ENCODE measurements around the gene P2RY13.

P2RY13 gene

DNA sequence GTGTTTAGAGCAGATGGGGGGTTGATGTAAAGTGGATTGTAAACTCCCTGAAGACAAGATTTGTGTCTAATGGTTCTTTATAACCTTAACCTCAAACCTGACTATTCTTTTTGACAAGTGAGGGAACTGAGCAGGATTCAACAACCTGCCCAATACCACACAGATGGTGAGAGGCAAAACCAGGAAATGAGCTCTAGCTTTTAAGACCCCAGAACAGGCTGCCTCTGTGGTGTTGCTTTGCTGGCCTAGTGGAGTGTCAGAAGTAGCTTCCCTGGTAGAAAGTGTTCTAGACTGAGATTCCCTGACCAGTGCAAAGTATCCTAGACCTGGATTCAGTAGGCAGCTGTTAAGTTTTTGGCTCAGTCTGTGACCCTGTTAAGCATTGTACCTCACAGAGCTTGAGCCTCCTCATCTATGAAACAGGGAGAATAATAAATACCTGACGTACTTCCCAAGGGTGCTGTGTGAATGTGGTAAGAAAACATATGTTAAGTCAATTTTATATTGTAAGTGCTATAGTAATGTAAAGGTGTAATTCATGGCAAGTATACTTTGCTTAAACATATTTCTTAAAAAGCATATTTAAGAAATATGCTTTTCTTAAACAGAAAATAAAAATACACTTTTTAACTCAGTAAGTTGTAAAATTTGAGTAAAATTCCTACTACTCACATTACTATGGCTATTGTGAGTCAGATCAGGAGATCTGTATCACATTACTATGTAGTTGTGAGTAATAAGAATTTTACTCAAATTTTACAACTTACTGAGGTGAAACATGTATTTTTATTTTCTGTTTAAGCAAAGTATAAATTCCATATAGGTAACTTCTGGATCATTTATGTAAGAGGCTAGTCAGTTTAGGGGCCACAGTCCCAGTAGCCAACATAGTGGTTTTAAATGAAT is 21.5 kb downstream of the P2RY13 start:
- peaks cover 41% of the 10 kb centered on the region for H3K4me1 ChIP-seq (ENCODE audit: control insufficient read depth, insufficient read depth, low read length)
- no peak overlapping the region for H3K27ac ChIP-seq (ENCODE audit: low read depth, low read length)
- H3K9me3 ChIP-seq (ENCODE audit: control insufficient read depth, insufficient read depth, low read depth, low read length): no peaks in the 10 kb centered on the region
- no peak overlapping the region for H3K4me3 ChIP-seq (ENCODE audit: low read depth, low read length)
- no peaks in the 10 kb centered on the region for H3K27me3 ChIP-seq (ENCODE audit: control insufficient read depth, insufficient read depth, low read length)
- no peak overlapping the region for H3K9ac ChIP-seq (ENCODE audit: low read length)
- no peaks in the 10 kb centered on the region for H3K36me3 ChIP-seq (ENCODE audit: control insufficient read depth, insufficient read depth, low read length)

DNA sequence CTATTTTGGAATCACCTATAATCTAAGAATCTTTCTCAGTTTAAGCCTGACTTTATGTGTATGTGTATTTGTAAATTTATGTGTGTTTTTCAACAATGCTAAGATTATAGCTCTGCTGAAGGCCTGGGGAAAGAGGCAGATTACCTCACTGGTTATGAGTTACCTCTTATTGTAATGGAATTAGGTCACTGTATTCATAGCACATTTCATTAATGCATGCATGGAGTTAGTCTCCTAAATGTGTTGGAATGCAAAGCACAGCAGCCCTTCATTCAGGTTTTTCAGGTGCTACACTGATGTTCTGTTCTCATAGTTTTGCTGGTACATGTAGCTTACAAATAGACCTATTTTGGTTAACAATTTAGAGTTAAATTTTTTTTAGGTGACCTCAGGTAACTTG is 22.2 kb downstream of the P2RY13 start:
- H3K4me1 ChIP-seq (ENCODE audit: control insufficient read depth, insufficient read depth, low read length): peaks cover 35% of the 10 kb centered on the region

GRCh38 chr3:151306168-151306810 is 23.1 kb downstream of the P2RY13 start:
- no peak overlapping the region for H3K9ac ChIP-seq (ENCODE audit: low read length)
- no peaks in the 10 kb centered on the region for H3K9me3 ChIP-seq (ENCODE audit: control insufficient read depth, insufficient read depth, low read depth, low read length)
- H3K36me3 ChIP-seq (ENCODE audit: control insufficient read depth, insufficient read depth, low read length): no peaks in the 10 kb centered on the region
- H3K4me3 ChIP-seq (ENCODE audit: low read depth, low read length): no peak overlapping the region
- no peaks in the 10 kb centered on the region for H3K27me3 ChIP-seq (ENCODE audit: control insufficient read depth, insufficient read depth, low read length)
- peaks cover 35% of the 10 kb centered on the region for H3K4me1 ChIP-seq (ENCODE audit: control insufficient read depth, insufficient read depth, low read length)
- no peak overlapping the region for H3K27ac ChIP-seq (ENCODE audit: low read depth, low read length)

More for the DNA sequence above, 22.2 kb downstream of the P2RY13 start:
- no peaks in the 10 kb centered on the region for H3K9me3 ChIP-seq (ENCODE audit: control insufficient read depth, insufficient read depth, low read depth, low read length)
- no peak overlapping the region for H3K9ac ChIP-seq (ENCODE audit: low read length)
- no peak overlapping the region for H3K4me3 ChIP-seq (ENCODE audit: low read depth, low read length)
- no peak overlapping the region for H3K27ac ChIP-seq (ENCODE audit: low read depth, low read length)
- no peaks in the 10 kb centered on the region for H3K36me3 ChIP-seq (ENCODE audit: control insufficient read depth, insufficient read depth, low read length)
- H3K27me3 ChIP-seq (ENCODE audit: control insufficient read depth, insufficient read depth, low read length): no peaks in the 10 kb centered on the region

DNA sequence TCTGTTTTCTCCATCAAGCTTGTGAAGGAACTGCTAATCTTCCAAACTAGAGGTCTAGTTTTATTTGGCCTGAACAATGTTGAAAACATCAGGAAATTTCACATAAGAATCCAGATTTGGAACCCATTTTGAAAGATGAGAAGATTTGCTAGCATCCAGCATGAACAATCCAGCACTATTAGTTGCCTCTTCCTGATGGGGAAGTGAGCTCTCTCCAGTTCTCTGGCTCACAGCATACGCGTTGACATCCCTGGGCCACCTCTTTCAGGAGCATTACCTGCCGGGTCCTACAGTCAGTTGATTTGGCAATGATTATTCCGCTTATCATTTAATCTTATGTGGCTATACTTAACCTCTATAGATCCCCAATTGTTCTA is 23.6 kb downstream of the P2RY13 start:
- no peaks in the 10 kb centered on the region for H3K9me3 ChIP-seq (ENCODE audit: control insufficient read depth, insufficient read depth, low read depth, low read length)
- H3K27me3 ChIP-seq (ENCODE audit: control insufficient read depth, insufficient read depth, low read length): no peaks in the 10 kb centered on the region
- no peak overlapping the region for H3K27ac ChIP-seq (ENCODE audit: low read depth, low read length)
- no peak overlapping the region; the same call in 1 of the 2 replicates for H3K4me3 ChIP-seq (ENCODE audit: low read depth, low read length)
- H3K4me1 ChIP-seq (ENCODE audit: control insufficient read depth, insufficient read depth, low read length): peaks cover 35% of the 10 kb centered on the region
- H3K36me3 ChIP-seq (ENCODE audit: control insufficient read depth, insufficient read depth, low read length): no peaks in the 10 kb centered on the region
- no peak overlapping the region for H3K9ac ChIP-seq (ENCODE audit: low read length)

- Histone ChIP-seq H3K9ac (ENCODE audit: low read length) (no peak overlapping the region), H3K27ac (ENCODE audit: low read depth, low read length) (no peak overlapping the region), H3K27me3 (ENCODE audit: control insufficient read depth, insufficient read depth, low read length) (no peaks in the 10 kb centered on the region)
Measured at GRCh38 chr3:151305060-151305774, 24.1 kb downstream of the P2RY13 start.

DNA sequence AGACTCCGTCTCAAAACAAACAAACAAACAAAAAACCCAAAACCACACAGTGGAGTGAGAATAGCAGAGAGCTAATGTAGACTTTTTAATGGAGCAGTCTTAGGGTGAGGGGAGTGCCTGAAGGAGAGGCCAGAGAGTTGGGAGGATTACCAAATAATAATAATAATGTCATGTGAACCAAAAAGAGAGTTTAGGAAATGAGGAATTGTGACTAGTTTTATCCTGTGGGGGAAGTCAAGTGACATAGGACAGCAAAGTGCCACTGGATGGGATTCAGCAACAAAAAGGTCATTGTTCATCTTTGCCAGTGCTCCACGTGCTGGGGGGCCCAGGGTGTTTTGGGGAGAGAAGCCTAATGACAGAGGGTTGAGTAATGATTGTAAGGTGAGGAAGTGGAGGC is 25.6 kb downstream of the P2RY13 start:
- Histone ChIP-seq H3K36me3 (ENCODE audit: control insufficient read depth, insufficient read depth, low read length) (no peaks in the 10 kb centered on the region), H3K9me3 (ENCODE audit: control insufficient read depth, insufficient read depth, low read depth, low read length) (no peaks in the 10 kb centered on the region), H3K4me1 (ENCODE audit: control insufficient read depth, insufficient read depth, low read length) (peaks cover 35% of the 10 kb centered on the region), H3K27me3 (ENCODE audit: control insufficient read depth, insufficient read depth, low read length) (no peaks in the 10 kb centered on the region), H3K9ac (ENCODE audit: low read length) (no peak overlapping the region), H3K4me3 (ENCODE audit: low read depth, low read length) (no peak overlapping the region), H3K27ac (ENCODE audit: low read depth, low read length) (no peak overlapping the region)

More at GRCh38 chr3:151305060-151305774, 24.1 kb downstream of the P2RY13 start:
- Histone ChIP-seq H3K36me3 (ENCODE audit: control insufficient read depth, insufficient read depth, low read length) (no peaks in the 10 kb centered on the region), H3K4me1 (ENCODE audit: control insufficient read depth, insufficient read depth, low read length) (peaks cover 35% of the 10 kb centered on the region), H3K9me3 (ENCODE audit: control insufficient read depth, insufficient read depth, low read depth, low read length) (no peaks in the 10 kb centered on the region), H3K4me3 (ENCODE audit: low read depth, low read length) (no peak overlapping the region; the same call in 1 of the 2 replicates)

DNA sequence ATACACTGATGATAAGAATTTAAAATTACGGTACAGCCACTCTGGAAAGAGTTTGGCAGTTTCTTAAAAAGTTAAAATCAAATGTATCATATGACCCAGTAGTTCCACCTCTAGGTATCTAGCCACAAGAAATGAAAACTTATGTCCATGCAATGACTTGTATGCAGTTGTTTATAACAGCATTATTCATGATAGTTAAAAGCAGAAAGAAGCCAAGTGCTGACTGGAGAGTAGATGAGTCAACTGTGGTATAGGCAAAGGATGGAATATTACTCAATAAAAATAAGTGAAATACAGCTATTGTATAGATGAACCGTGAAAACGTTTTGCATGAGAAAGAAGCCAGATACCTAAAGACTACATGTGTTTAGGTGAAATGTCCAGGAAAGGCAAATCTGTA is 27.6 kb downstream of the P2RY13 start:
- no peaks in the 10 kb centered on the region for H3K36me3 ChIP-seq (ENCODE audit: control insufficient read depth, insufficient read depth, low read length)
- H3K9me3 ChIP-seq (ENCODE audit: control insufficient read depth, insufficient read depth, low read depth, low read length): no peaks in the 10 kb centered on the region
- H3K4me1 ChIP-seq (ENCODE audit: control insufficient read depth, insufficient read depth, low read length): peaks cover 24% of the 10 kb centered on the region

DNA sequence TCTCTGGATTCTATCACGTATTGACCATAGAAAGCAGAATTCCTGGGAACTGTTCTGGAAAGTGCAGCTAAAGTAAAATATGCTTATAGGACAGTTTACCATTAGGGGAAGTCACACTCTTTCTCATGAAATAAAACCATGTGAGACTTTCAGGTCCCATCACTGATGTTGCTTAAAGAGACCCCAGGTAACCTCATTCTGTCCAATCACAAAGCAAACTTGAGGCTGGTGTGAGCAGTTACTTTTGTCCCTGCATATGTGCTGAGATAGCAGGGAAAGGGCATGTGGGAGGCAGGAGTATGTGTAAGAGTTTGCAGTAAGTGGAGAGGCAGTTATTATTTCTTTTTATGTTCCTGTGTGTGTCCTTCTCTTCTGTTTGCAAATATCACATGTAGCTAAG is 28.8 kb downstream of the P2RY13 start:
- Histone ChIP-seq H3K27me3 (ENCODE audit: control insufficient read depth, insufficient read depth, low read length) (no peaks in the 10 kb centered on the region), H3K4me3 (ENCODE audit: low read depth, low read length) (no peak overlapping the region), H3K36me3 (ENCODE audit: control insufficient read depth, insufficient read depth, low read length) (no peaks in the 10 kb centered on the region), H3K9me3 (ENCODE audit: control insufficient read depth, insufficient read depth, low read depth, low read length) (no peaks in the 10 kb centered on the region), H3K27ac (ENCODE audit: low read depth, low read length) (no peak overlapping the region), H3K4me1 (ENCODE audit: control insufficient read depth, insufficient read depth, low read length) (peaks cover 11% of the 10 kb centered on the region), H3K9ac (ENCODE audit: low read length) (no peak overlapping the region)

More for the DNA sequence above, 27.6 kb downstream of the P2RY13 start:
- Histone ChIP-seq H3K27ac (ENCODE audit: low read depth, low read length) (no peak overlapping the region), H3K4me3 (ENCODE audit: low read depth, low read length) (no peak overlapping the region), H3K9ac (ENCODE audit: low read length) (no peak overlapping the region), H3K27me3 (ENCODE audit: control insufficient read depth, insufficient read depth, low read length) (no peaks in the 10 kb centered on the region)

- Histone ChIP-seq H3K4me1 (ENCODE audit: control insufficient read depth, insufficient read depth, low read length) (no peaks in the 10 kb centered on the region), H3K27ac (ENCODE audit: low read depth, low read length) (no peak overlapping the region), H3K36me3 (ENCODE audit: control insufficient read depth, insufficient read depth, low read length) (no peaks in the 10 kb centered on the region), H3K27me3 (ENCODE audit: control insufficient read depth, insufficient read depth, low read length) (no peaks in the 10 kb centered on the region), H3K4me3 (ENCODE audit: low read depth, low read length) (no peak overlapping the region), H3K9me3 (ENCODE audit: control insufficient read depth, insufficient read depth, low read depth, low read length) (no peaks in the 10 kb centered on the region), H3K9ac (ENCODE audit: low read length) (no peak overlapping the region)
Measured at GRCh38 chr3:151299006-151299405, 30.3 kb downstream of the P2RY13 start.

- H3K4me1 ChIP-seq (ENCODE audit: control insufficient read depth, insufficient read depth, low read length): no peaks in the 10 kb centered on the region
Measured at GRCh38 chr3:151297429-151297828, 31.9 kb downstream of the P2RY13 start.

GRCh38 chr3:151296226-151296625 is 33.1 kb downstream of the P2RY13 start:
- H3K36me3 ChIP-seq (ENCODE audit: control insufficient read depth, insufficient read depth, low read length): no peaks in the 10 kb centered on the region
- H3K4me3 ChIP-seq (ENCODE audit: low read depth, low read length): no peak overlapping the region
- H3K4me1 ChIP-seq (ENCODE audit: control insufficient read depth, insufficient read depth, low read length): no peaks in the 10 kb centered on the region
- H3K9ac ChIP-seq (ENCODE audit: low read length): no peak overlapping the region
- no peaks in the 10 kb centered on the region for H3K9me3 ChIP-seq (ENCODE audit: control insufficient read depth, insufficient read depth, low read depth, low read length)
- H3K27ac ChIP-seq (ENCODE audit: low read depth, low read length): no peak overlapping the region
- H3K27me3 ChIP-seq (ENCODE audit: control insufficient read depth, insufficient read depth, low read length): no peaks in the 10 kb centered on the region

More at GRCh38 chr3:151297429-151297828, 31.9 kb downstream of the P2RY13 start:
- Histone ChIP-seq H3K9me3 (ENCODE audit: control insufficient read depth, insufficient read depth, low read depth, low read length) (no peaks in the 10 kb centered on the region), H3K27ac (ENCODE audit: low read depth, low read length) (no peak overlapping the region), H3K9ac (ENCODE audit: low read length) (no peak overlapping the region), H3K36me3 (ENCODE audit: control insufficient read depth, insufficient read depth, low read length) (no peaks in the 10 kb centered on the region), H3K4me3 (ENCODE audit: low read depth, low read length) (no peak overlapping the region), H3K27me3 (ENCODE audit: control insufficient read depth, insufficient read depth, low read length) (no peaks in the 10 kb centered on the region)

All from HUES6 (cell line).